ENCODE results near the gene GFOD1. TPM values are rescaled to one million over a fixed set of nuclear protein-coding genes. Genes with fewer than 3 reads are reported as not detected.
A peak's percentile ranks its signal among the peaks of the same experiment; 100 is the strongest.

The GFOD1 gene
- total and polyA plus RNA-seq, 10 of the 15 experiments (the other 5 are each of a cell fraction or from before 2014, with no cell fraction given), result 6.5 to 41.4 (median 16.0) TPM

- no peak for TF ChIP-seq REST (IDR thresholded peaks at IDR 0.05; ENCODE audit: low read depth, low read length)
Observed at GRCh38 chr6:13384506-13384905, 102.9 kb downstream of the GFOD1 start (continued).

- RAD21 ChIA-PET (ENCODE audit: unreplicated experiment), result interaction anchor here (0.6 to 6.5 kb wide), 31 partner anchors 8 to 684 kb away, joined by 3 to 106 read pairs (median 7); partner anchors contain the start of genes GFOD1 and SIRT5
- peak; percentile 98 for ATAC-seq
- peak overlapping the region; percentile 51 for H2AFZ ChIP-seq (ENCODE audit: control insufficient read depth, low read depth, low read length)
- WGBS (ENCODE audit: insufficient coverage, insufficient replicate concordance, low lambda C conversion rate, missing lambda C conversion rate), result 60% methylated on average over 9 of the region's 9 CpGs
- H3K4me2 ChIP-seq (ENCODE audit: control insufficient read depth, insufficient read depth), result peak overlapping the region; percentile 49
- peaks cover 6 to 13% of the 10 kb centered on the region in 2 experiments; a peak in 3 of 4 replicates for H3K36me3 ChIP-seq (ENCODE audit: control insufficient read depth in 2 of 2, insufficient read depth in 2 of 2, low read length in 1 of 2)
- no peaks in the 10 kb centered on the region for H3K27me3 ChIP-seq (replicated peaks in 1 of 2; ENCODE audit: control insufficient read depth in 2 of 2, insufficient read depth in 2 of 2, low read length in 1 of 2)
- peak; percentile 94 for FAIRE-seq
- peak; percentile 91 for DNase-seq (ENCODE audit: low read depth, low spot score)
- H3K27ac ChIP-seq (ENCODE audit: control insufficient read depth, insufficient read depth), result peak overlapping the region; percentile 93
- H3K9me3 ChIP-seq (replicated peaks; ENCODE audit: control insufficient read depth, insufficient read depth, low read length), result no peaks in the 10 kb centered on the region; the same call in 2 of the 3 replicates
- H4K20me1 ChIP-seq (ENCODE audit: control insufficient read depth, insufficient read depth), result no peaks in the 10 kb centered on the region
- peak overlapping the region; percentile 29 for H3K9ac ChIP-seq (ENCODE audit: control insufficient read depth, insufficient read depth, low read length)
- CTCF ChIA-PET, result interaction anchor here (0.7 to 7.7 kb wide), 23 partner anchors 8 to 232 kb away, joined by 3 to 113 read pairs (median 6); partner anchors contain the start of genes NOL7 and SIRT5
- SMC1A ChIA-PET (ENCODE audit: uncharacterized antibody, unreplicated experiment), result interaction anchor here (0.7 to 13.1 kb wide), 24 partner anchors 9 to 411 kb away, joined by 3 to 241 read pairs (median 6); partner anchors contain the start of genes GFOD1 and SIRT5
- intact Hi-C loops (cut with micrococcal nuclease; ENCODE audit: unreplicated experiment) (loop anchor here (2.0 kb wide), 4 partner anchors 45 to 191 kb away; partner anchors contain the start of gene SIRT5), in situ Hi-C loops (cut with MboI) (loop anchor here (5.0 kb wide), 1 partner anchor 44 kb away; no protein-coding TSS in a partner anchor)
- H3K79me2 ChIP-seq (ENCODE audit: control insufficient read depth, insufficient read depth, low read length), result peaks cover 24% of the 10 kb centered on the region
- TSS peak; percentile 55 for BruUV-seq (replicated peaks)
- no peak overlapping the region for H3K4me3 ChIP-seq
- POLR2A ChIA-PET, result interaction anchor here (1.1 to 5.3 kb wide), 12 partner anchors 8 to 192 kb away, joined by 3 to 42 read pairs (median 5); no protein-coding TSS in a partner anchor
- H3K4me1 ChIP-seq (ENCODE audit: control insufficient read depth, insufficient read depth, low read length), result peaks cover 45% of the 10 kb centered on the region
- TF ChIP-seq SMC3 (IDR thresholded peaks at IDR 0.05; ENCODE audit: borderline replicate concordance, low read length) (peak; percentile 65; the same call in 1 of the 2 replicates), CREB1 (IDR thresholded peaks at IDR 0.05; ENCODE audit: low read depth) (0 out of 2 replicates have a peak, but pooled peaks have one; percentile 29), POLR2AphosphoS2 (IDR thresholded peaks at IDR 0.05; ENCODE audit: low read depth, low read length) (no peak), PAX5 (IDR thresholded peaks at IDR 0.05; ENCODE audit: borderline replicate concordance, low read depth, low read length) (no peak), IKZF1 (conservative IDR thresholded peaks at IDR 0.05) (peak; percentile 5; the same call in 1 of the 2 replicates), JUNB (IDR thresholded peaks at IDR 0.05) (no peak), RBBP5 (conservative IDR thresholded peaks at IDR 0.05) (no peak), NFYA (IDR thresholded peaks at IDR 0.05; ENCODE audit: borderline replicate concordance, low read depth, low read length) (no peak), RUNX3 (IDR thresholded peaks at IDR 0.05; ENCODE audit: low read length) (peak; percentile 50), RCOR1 (conservative IDR thresholded peaks at IDR 0.05; ENCODE audit: low read depth, low read length) (no peak), CTCF (IDR thresholded peaks at IDR 0.05 in 2 of 3, conservative IDR thresholded peaks at IDR 0.05 in 1 of 3; ENCODE audit: control insufficient read depth in 2 of 3, extremely low read depth in 1 of 3, insufficient read depth in 1 of 3, low read depth in 3 of 3, low read length in 3 of 3) (peak; percentile 40 to 67 (median 48); a peak in 5 of 6 replicates), SMARCA5 (IDR thresholded peaks at IDR 0.05) (no peak), KDM1A (IDR thresholded peaks at IDR 0.05; ENCODE audit: borderline replicate concordance) (no peak), BHLHE40 (IDR thresholded peaks at IDR 0.05; ENCODE audit: borderline replicate concordance in 1 of 2, low read depth in 2 of 2, low read length in 1 of 2) (peak in 1 of 2 experiments; percentile 29; a peak in 1 of 4 replicates), WRNIP1 (IDR thresholded peaks at IDR 0.05; ENCODE audit: borderline replicate concordance, low read depth, low read length) (no peak)
Observed at GRCh38 chr6:13383328-13384163, 103.9 kb downstream of the GFOD1 start.

All from GM12878 (cell line).